ENCODE measurements around the gene CFAP251. TPM values are rescaled to one million over a fixed set of nuclear protein-coding genes. Genes with fewer than 3 reads are reported as not detected.

CFAP251 gene
- total RNA-seq, 1 experiment from 2014 or later, result 2.6 TPM

DNA sequence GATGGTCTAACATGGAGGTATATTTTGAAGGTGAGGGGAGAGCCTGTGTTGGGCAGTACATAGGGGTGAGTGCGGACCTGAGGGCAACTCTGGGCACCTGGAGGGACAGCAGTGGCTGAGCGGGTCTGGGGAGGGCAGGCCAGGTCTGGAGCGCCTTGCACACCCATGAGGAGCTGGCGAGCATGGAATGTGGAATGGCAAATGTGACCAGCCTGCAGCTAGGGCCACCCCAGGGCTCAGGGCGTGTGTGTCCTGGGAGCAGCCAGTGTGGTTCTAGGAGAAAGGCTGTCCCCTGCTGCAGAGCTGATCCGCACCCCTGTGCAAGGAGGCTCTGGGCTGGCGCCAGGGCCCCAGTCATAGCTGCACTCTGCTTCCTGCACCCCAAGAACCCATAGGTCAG, 127.8 kb downstream of the CFAP251 start:
- Histone ChIP-seq H3K27me3 (ENCODE audit: insufficient read depth, low read length) (no peaks in the 10 kb centered on the region), H4K20me1 (ENCODE audit: insufficient read depth) (no peaks in the 10 kb centered on the region), H3K4me3 (replicated peaks in 1 of 2; ENCODE audit: low read depth in 1 of 2, low read length in 2 of 2) (no peak overlapping the region), H2AFZ (ENCODE audit: low read depth, low read length, poor library complexity, severe bottlenecking) (no peak overlapping the region), H3K9me2 (ENCODE audit: insufficient read depth) (no peaks in the 10 kb centered on the region), H3K27ac (ENCODE audit: low read depth, low read length) (no peak overlapping the region), H3K79me2 (ENCODE audit: insufficient read depth, low read length) (no peaks in the 10 kb centered on the region), H3K9ac (ENCODE audit: low read length) (no peak overlapping the region), H3K4me1 (ENCODE audit: control insufficient read depth in 1 of 2, insufficient read depth in 2 of 2, low read length in 2 of 2) (no peaks in the 10 kb centered on the region), H3K4me2 (ENCODE audit: low read length) (no peak overlapping the region), H3K9me3 (ENCODE audit: control insufficient read depth in 1 of 2, insufficient read depth in 1 of 2, low read depth in 1 of 2, low read length in 2 of 2) (no peaks in the 10 kb centered on the region), H3K36me3 (ENCODE audit: control insufficient read depth in 1 of 2, insufficient read depth in 2 of 2, low read length in 2 of 2) (peaks cover 5 to 6% of the 10 kb centered on the region in 2 experiments; a peak in 3 of 4 replicates)
- TF ChIP-seq TCF7L2 (IDR thresholded peaks at IDR 0.05; ENCODE audit: borderline replicate concordance, extremely low read depth, insufficient read depth, insufficient read length), result no peak
- TF ChIP-seq POLR2AphosphoS5 (IDR thresholded peaks at IDR 0.05; ENCODE audit: low read depth, low read length), result no peak
- TF ChIP-seq SRF (IDR thresholded peaks at IDR 0.05; ENCODE audit: low read depth), result no peak
- no peak for TF ChIP-seq EZH2 (IDR thresholded peaks at IDR 0.05)
- no peak for TF ChIP-seq SP1 (IDR thresholded peaks at IDR 0.05; ENCODE audit: low read depth)
- no peak for TF ChIP-seq JUND (IDR thresholded peaks at IDR 0.05)
- no peak for TF ChIP-seq REST (IDR thresholded peaks at IDR 0.05; ENCODE audit: low read depth)
- TF ChIP-seq, protein P1, sequence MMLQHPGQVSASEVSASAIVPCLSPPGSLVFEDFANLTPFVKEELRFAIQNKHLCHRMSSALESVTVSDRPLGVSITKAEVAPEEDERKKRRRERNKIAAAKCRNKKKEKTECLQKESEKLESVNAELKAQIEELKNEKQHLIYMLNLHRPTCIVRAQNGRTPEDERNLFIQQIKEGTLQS (IDR thresholded peaks at IDR 0.05), result no peak
- no TSS peak for BruUV-seq (replicated peaks)
- DNase-seq (ENCODE audit: low read depth, low spot score) (no peak), ATAC-seq (no peak)
- ChIA-PET POLR2A (interaction anchor here (0.7 kb wide), 1 partner anchor 1348 kb away, joined by 4 read pairs; no protein-coding TSS in a partner anchor), CTCF (no interaction called here), RAD21 (ENCODE audit: low non-redundant PET in 1 of 2, low total read pairs in 2 of 2, uncharacterized antibody in 2 of 2, unreplicated experiment in 2 of 2) (no interaction called here)
- intact Hi-C loops (cut with micrococcal nuclease), result no loop called here

Measured in HCT116 (cell line).